ENCODE data around the gene GOLGA1. TPM values are rescaled to one million over a fixed set of nuclear protein-coding genes. Genes with fewer than 3 reads are reported as not detected.
"Not testable (repeated sequence)": the region's sequence is repeated elsewhere in the genome, so short reads cannot be mapped to it uniquely, and the experiment has no call there.

GOLGA1 gene
- total RNA-seq, 1 donor from 2014 or later, result 21.3 TPM

GRCh38 chr9:124840300-124840833 lies 100.5 kb downstream of the GOLGA1 start:
- DNase-seq (ENCODE audit: low spot score), result no peak

- DNase-seq (ENCODE audit: low spot score), result no peak
Observed at GRCh38 chr9:124839612-124840299, 101.1 kb downstream of the GOLGA1 start.

- not testable (repeated sequence) for DNase-seq (ENCODE audit: low spot score)
Observed at GRCh38 chr9:124838567-124839275, 102.2 kb downstream of the GOLGA1 start.

GRCh38 chr9:124838132-124838531 lies 102.8 kb downstream of the GOLGA1 start:
- DNase-seq (ENCODE audit: low spot score), result not testable (repeated sequence)

GRCh38 chr9:124835026-124835557 lies 105.8 kb downstream of the GOLGA1 start:
- DNase-seq (ENCODE audit: low spot score), result no peak

GRCh38 chr9:124834591-124834990 lies 106.3 kb downstream of the GOLGA1 start:
- no peak for DNase-seq (ENCODE audit: low spot score)

GRCh38 chr9:124831642-124832364 lies 109.1 kb downstream of the GOLGA1 start:
- DNase-seq (ENCODE audit: low spot score), result no peak

- DNase-seq (ENCODE audit: low spot score), result no peak
Observed at GRCh38 chr9:124830593-124830992, 110.3 kb downstream of the GOLGA1 start.

- DNase-seq (ENCODE audit: low spot score), result no peak
Observed at GRCh38 chr9:124829334-124829669, 111.6 kb downstream of the GOLGA1 start.

GRCh38 chr9:124828489-124829333 lies 112.2 kb downstream of the GOLGA1 start:
- no peak for DNase-seq (ENCODE audit: low spot score)

Other genes starting within 250 kb of the GOLGA1 start
- 0.64 TPM for gene NR6A1, start 169.8 kb downstream of the GOLGA1 start, total RNA-seq
- gene OLFML2A, start 163.9 kb downstream of the GOLGA1 start, total RNA-seq, result 10.7 TPM
- not detected for gene WDR38, start 87.6 kb downstream of the GOLGA1 start, total RNA-seq
- 1,064 TPM for gene RPL35, start 79.1 kb downstream of the GOLGA1 start, total RNA-seq
- 39.9 TPM for gene ARPC5L, start 79.0 kb downstream of the GOLGA1 start, total RNA-seq
- gene SCAI, start 202.4 kb upstream of the GOLGA1 start, total RNA-seq, result 6.4 TPM
- 52.7 TPM for gene PPP6C, start 248.7 kb upstream of the GOLGA1 start, total RNA-seq